Activated T-helper 17 cell treated with anti-CD3 and anti-CD28 coated beads, Interleukin-2, amount 50 U/mL, for 72 hours (primary cell): ENCODE results near the gene DNAJB13. TPM values are rescaled to one million over a fixed set of nuclear protein-coding genes. Genes with fewer than 3 reads are reported as not detected.
"Not testable (repeated sequence)": the region's sequence is repeated elsewhere in the genome, so short reads cannot be mapped to it uniquely, and the experiment has no call there.

Experiments used
- ATAC-seq: fragments of 150-1000 bp; cut with Tn5 transposase; replicated peaks from 2 replicates; pipeline ENCODE4 v1.10.0; 2021; ENCODE audit warnings: mild to moderate bottlenecking, moderate library complexity
- H3K27ac Mint-ChIP-seq: one replicate; pipeline ENCODE4 v1.8.0; 2022; ENCODE audit warnings: mixed read lengths
- H3K27me3 Mint-ChIP-seq: one replicate; pipeline ENCODE4 v1.8.0; 2022; ENCODE audit warnings: mixed read lengths
- H3K36me3 Mint-ChIP-seq: one replicate; pipeline ENCODE4 v1.8.0; 2022; ENCODE audit warnings: low read depth, mild to moderate bottlenecking, mixed read lengths
- H3K4me1 Mint-ChIP-seq: one replicate; pipeline ENCODE4 v1.8.0; 2022; ENCODE audit warnings: mixed read lengths
- H3K4me3 Mint-ChIP-seq: one replicate; pipeline ENCODE4 v1.8.0; 2022; ENCODE audit warnings: mild to moderate bottlenecking, mixed read lengths
- H3K9me3 Mint-ChIP-seq: one replicate; pipeline ENCODE4 v1.8.0; 2022; ENCODE audit warnings: mixed read lengths
- total RNA-seq, 2 donors: library from RNA; stranded (reverse); gene quantifications; one replicate each; pipeline ENCODE4 v1.2.3, GENCODE V29; 2022

DNAJB13 gene
- total RNA-seq, 2 donors from 2014 or later, result 1.2 TPM; not detected in 1

- Mint-ChIP-seq H3K27ac (peak overlapping the region; percentile 93), H3K27me3 (no peaks in the 10 kb centered on the region), H3K4me3 (peak overlapping the region; percentile 86), H3K4me1 (peaks cover 50% of the 10 kb centered on the region), H3K9me3 (no peaks in the 10 kb centered on the region), H3K36me3 (peaks cover 79% of the 10 kb centered on the region)
- no peak for ATAC-seq
These were observed 25.8 kb downstream of the DNAJB13 start for GRCh38 chr11:73976451-73977151.

- no peak for ATAC-seq
- H3K4me3 Mint-ChIP-seq, result peak overlapping the region; percentile 86
- H3K36me3 Mint-ChIP-seq, result peaks cover 93% of the 10 kb centered on the region
- peaks cover 50% of the 10 kb centered on the region for H3K4me1 Mint-ChIP-seq
- peak overlapping the region; percentile 93 for H3K27ac Mint-ChIP-seq
- H3K27me3 Mint-ChIP-seq, result no peaks in the 10 kb centered on the region
- H3K9me3 Mint-ChIP-seq, result no peaks in the 10 kb centered on the region
These were observed 27.2 kb downstream of the DNAJB13 start for GRCh38 chr11:73977856-73978519.

- peak overlapping the region; percentile 93 for H3K27ac Mint-ChIP-seq
- peaks cover 96% of the 10 kb centered on the region for H3K36me3 Mint-ChIP-seq
- no peaks in the 10 kb centered on the region for H3K27me3 Mint-ChIP-seq
- H3K4me3 Mint-ChIP-seq, result peak overlapping the region; percentile 86
- no peak for ATAC-seq
- H3K9me3 Mint-ChIP-seq, result no peaks in the 10 kb centered on the region
- H3K4me1 Mint-ChIP-seq, result peaks cover 51% of the 10 kb centered on the region
These were observed 27.8 kb downstream of the DNAJB13 start for GRCh38 chr11:73978576-73979086.

GRCh38 chr11:73980001-73980961 lies 29.5 kb downstream of the DNAJB13 start:
- ATAC-seq, result peak; percentile 11
- Mint-ChIP-seq H3K4me1 (peaks cover 44% of the 10 kb centered on the region), H3K36me3 (peaks cover 80% of the 10 kb centered on the region), H3K27ac (peak overlapping the region; percentile 93), H3K9me3 (no peaks in the 10 kb centered on the region), H3K4me3 (peak overlapping the region; percentile 86), H3K27me3 (no peaks in the 10 kb centered on the region)

GRCh38 chr11:73981051-73981805 lies 30.4 kb downstream of the DNAJB13 start:
- ATAC-seq, result no peak
- peak overlapping the region; percentile 86 for H3K4me3 Mint-ChIP-seq
- peak overlapping the region; percentile 93 for H3K27ac Mint-ChIP-seq
- H3K4me1 Mint-ChIP-seq, result peaks cover 34% of the 10 kb centered on the region
- H3K27me3 Mint-ChIP-seq, result no peaks in the 10 kb centered on the region
- H3K36me3 Mint-ChIP-seq, result peaks cover 71% of the 10 kb centered on the region
- H3K9me3 Mint-ChIP-seq, result no peaks in the 10 kb centered on the region

GRCh38 chr11:73982595-73982989 lies 31.8 kb downstream of the DNAJB13 start, which contains the start of gene UCP2:
UCP2 (minus strand) TSS chr11:73982843; CDS start chr11:73978378, 4,465 bp downstream.
- peak within 1 kb of the TSS; percentile 86 for H3K4me3 Mint-ChIP-seq
- peaks cover 57% of the 10 kb centered on the region for H3K36me3 Mint-ChIP-seq
- peak within 1 kb of the TSS; percentile 93 for H3K27ac Mint-ChIP-seq
- ATAC-seq, result peak; percentile 77
- H3K4me1 Mint-ChIP-seq, result peaks cover 22% of the 10 kb centered on the region
- no peaks in the 10 kb centered on the region for H3K27me3 Mint-ChIP-seq
- no peaks in the 10 kb centered on the region for H3K9me3 Mint-ChIP-seq

GRCh38 chr11:73982990-73983740 lies 32.3 kb downstream of the DNAJB13 start:
- peak overlapping the region; percentile 93 for H3K27ac Mint-ChIP-seq
- H3K27me3 Mint-ChIP-seq, result no peaks in the 10 kb centered on the region
- peaks cover 21% of the 10 kb centered on the region for H3K4me1 Mint-ChIP-seq
- H3K4me3 Mint-ChIP-seq, result peak overlapping the region; percentile 86
- no peaks in the 10 kb centered on the region for H3K9me3 Mint-ChIP-seq
- peaks cover 52% of the 10 kb centered on the region for H3K36me3 Mint-ChIP-seq
- ATAC-seq, result peak; percentile 83

GRCh38 chr11:73983741-73984538 lies 33.1 kb downstream of the DNAJB13 start:
- ATAC-seq, result no peak
- H3K4me3 Mint-ChIP-seq, result peak overlapping the region; percentile 86
- H3K27me3 Mint-ChIP-seq, result no peaks in the 10 kb centered on the region
- no peaks in the 10 kb centered on the region for H3K9me3 Mint-ChIP-seq
- peak overlapping the region; percentile 93 for H3K27ac Mint-ChIP-seq
- H3K36me3 Mint-ChIP-seq, result peaks cover 44% of the 10 kb centered on the region
- peaks cover 18% of the 10 kb centered on the region for H3K4me1 Mint-ChIP-seq

GRCh38 chr11:73985661-73986060 lies 34.8 kb downstream of the DNAJB13 start:
- H3K27ac Mint-ChIP-seq, ATAC-seq, H3K4me1 Mint-ChIP-seq, H3K27me3 Mint-ChIP-seq, H3K9me3 Mint-ChIP-seq: not testable (repeated sequence)
- H3K4me3 Mint-ChIP-seq, result peak overlapping the region; percentile 86
- peaks cover 27% of the 10 kb centered on the region for H3K36me3 Mint-ChIP-seq

GRCh38 chr11:73988227-73988626 lies 37.4 kb downstream of the DNAJB13 start:
- H3K27me3 Mint-ChIP-seq, result no peaks in the 10 kb centered on the region
- H3K4me3 Mint-ChIP-seq, result no peak overlapping the region
- H3K36me3 Mint-ChIP-seq, result peaks cover 1% of the 10 kb centered on the region
- peaks cover 15% of the 10 kb centered on the region for H3K4me1 Mint-ChIP-seq
- no peak for ATAC-seq
- no peaks in the 10 kb centered on the region for H3K9me3 Mint-ChIP-seq
- H3K27ac Mint-ChIP-seq, result no peak overlapping the region

GRCh38 chr11:73989156-73989555 lies 38.3 kb downstream of the DNAJB13 start:
- Mint-ChIP-seq H3K27ac (no peak overlapping the region), H3K4me1 (peaks cover 9% of the 10 kb centered on the region), H3K36me3 (no peaks in the 10 kb centered on the region), H3K27me3 (no peaks in the 10 kb centered on the region), H3K4me3 (no peak overlapping the region), H3K9me3 (no peaks in the 10 kb centered on the region)
- ATAC-seq, result no peak

- peaks cover 21% of the 10 kb centered on the region for H3K4me1 Mint-ChIP-seq
- H3K4me3 Mint-ChIP-seq, result peak overlapping the region; percentile 52
- peaks cover 6% of the 10 kb centered on the region for H3K36me3 Mint-ChIP-seq
- no peaks in the 10 kb centered on the region for H3K9me3 Mint-ChIP-seq
- H3K27ac Mint-ChIP-seq, result peak overlapping the region; percentile 82
- ATAC-seq, result no peak
- no peaks in the 10 kb centered on the region for H3K27me3 Mint-ChIP-seq
These were observed 39.9 kb downstream of the DNAJB13 start for GRCh38 chr11:73990730-73991129.
